Lung (tissue), 12 donors: Measurements from ENCODE around the gene RNF8. TPM values are rescaled to one million over a fixed set of nuclear protein-coding genes. Genes with fewer than 3 reads are reported as not detected.

Experiments
- ATAC-seq: fragments of 200-7000 bp; cut with Tn5 transposase; one replicate; pipeline ENCODE4 v1.9.1; 2020; ENCODE audit warnings: moderate number of reproducible peaks; ENCODE audit not compliant: insufficient read depth, low FRiP score
- DNase-seq, 3 donors: peaks; one replicate each; pipeline ENCODE4 v3.0.0-alpha.2; 2013 to 2017
- H3K27ac ChIP-seq, 2 donors: one replicate each; pipeline ENCODE4 v1.5.1; 2013; ENCODE audit warnings: mild to moderate bottlenecking in 2 of 2, moderate library complexity in 2 of 2, control low read depth in 1 of 2, inconsistent platforms in 1 of 2, low read depth in 1 of 2, low read length in 1 of 2
- H3K27me3 ChIP-seq, 3 donors: one replicate each; pipeline ENCODE4 v1.5.1; 2013; ENCODE audit warnings: low read length in 2 of 3; ENCODE audit not compliant: control insufficient read depth in 3 of 3, insufficient read depth in 3 of 3
- H3K36me3 ChIP-seq, 4 donors: one replicate each; pipeline ENCODE4 v1.5.1; 2013; ENCODE audit warnings: low read length in 4 of 4, mild to moderate bottlenecking in 1 of 4, moderate library complexity in 1 of 4; ENCODE audit not compliant: control insufficient read depth in 4 of 4, insufficient read depth in 4 of 4
- H3K4me1 ChIP-seq, 5 donors: one replicate each; pipeline ENCODE4 v1.5.1; 2013; ENCODE audit warnings: low read length in 5 of 5, mild to moderate bottlenecking in 2 of 5, moderate library complexity in 1 of 5; ENCODE audit not compliant: control insufficient read depth in 5 of 5, insufficient read depth in 5 of 5
- H3K4me3 ChIP-seq: one replicate; pipeline ENCODE4 v1.5.1; 2013; ENCODE audit warnings: mild to moderate bottlenecking, control low read depth, moderate library complexity
- H3K9ac ChIP-seq, 2 donors: one replicate each; pipeline ENCODE4 v1.5.1; 2013; ENCODE audit warnings: low read length in 2 of 2, control low read depth in 1 of 2; ENCODE audit not compliant: insufficient read depth in 1 of 2
- H3K9me3 ChIP-seq, 4 donors: one replicate each; pipeline ENCODE4 v1.5.1; 2013; ENCODE audit warnings: low read length in 3 of 4, mild to moderate bottlenecking in 1 of 4, moderate library complexity in 1 of 4; ENCODE audit not compliant: control insufficient read depth in 4 of 4, insufficient read depth in 3 of 4
- CTCF ChIP-seq: IDR thresholded peaks from 2 replicates; pipeline ENCODE4 v1.5.1; 2012; ENCODE audit warnings: mild to moderate bottlenecking; ENCODE audit errors: control extremely low read depth, extremely low read depth
- WGBS, 2 donors: extraction: QIAGEN DNeasy Blood & Tissue Kit; methylation state at CpG; one replicate each; pipeline ENCODE4 v1.1.7; 2013; 5-methylcytosine and 5-hydroxymethylcytosine counted together
- polyA plus RNA-seq, 2 donors: library from polyadenylated mRNA; stranded (reverse); fragments of 200-250 nt; gene quantifications; one replicate each; pipeline ENCODE4 v1.2.1, GENCODE V29; 2013
- total RNA-seq, 2 donors: library from RNA; depleted of rRNA in 1 of 2; stranded (reverse); fragments of >200 nt in 1 of 2; gene quantifications; one replicate each; pipeline ENCODE4 v1.2.1, GENCODE V29; 2014 to 2021
- donor health status: control.
- donor health status: control.
- donor health status: Bipolar disorder and iron deficiency.
- donor health status: healthy.
- donor health status: DM: yes; HTN: yes; CAD: no.

Gene RNF8
- total and polyA plus RNA-seq, 4 donors = 10.5 to 28.1 (median 12.7) TPM

GRCh38 chr6:37313723-37314486, 39.9 kb upstream of the RNF8 start:
- DNase-seq = no peak

GRCh38 chr6:37314487-37315156, 39.2 kb upstream of the RNF8 start:
- DNase-seq = peak; percentile 46 to 61 (median 47)
- H3K9ac ChIP-seq = no peak overlapping the region
- H3K27me3 ChIP-seq = no peaks in the 10 kb centered on the region
- H3K4me1 ChIP-seq = peaks cover 0 to 13% (median 2%) of the 10 kb centered on the region in 5 donors
- H3K27ac ChIP-seq = no peak overlapping the region
- no peaks in the 10 kb centered on the region for H3K9me3 ChIP-seq
- 32 to 48% methylated on average over 6 of the region's 6 CpGs for WGBS, 2 donors
- peaks cover 28 to 40% (median 32%) of the 10 kb centered on the region in 4 donors for H3K36me3 ChIP-seq
- no peak overlapping the region for H3K4me3 ChIP-seq
- TF ChIP-seq CTCF = no peak
- ATAC-seq = no peak

More at GRCh38 chr6:37313723-37314486, 39.9 kb upstream of the RNF8 start:
- no peak for ATAC-seq
- WGBS, 2 donors = 68 to 85% methylated on average over 11 to 13 of the region's 13 CpGs
- Histone ChIP-seq H3K9me3 (no peaks in the 10 kb centered on the region), H3K4me3 (no peak overlapping the region), H3K27me3 (no peaks in the 10 kb centered on the region), H3K36me3 (peaks cover 28 to 38% (median 30%) of the 10 kb centered on the region in 4 donors), H3K4me1 (peaks cover 0 to 17% (median 3%) of the 10 kb centered on the region in 5 donors), H3K27ac (no peak overlapping the region), H3K9ac (no peak overlapping the region)
- TF ChIP-seq CTCF = no peak

GRCh38 chr6:37315157-37315515, 38.6 kb upstream of the RNF8 start:
- TF ChIP-seq CTCF = no peak
- no peak overlapping the region for H3K9ac ChIP-seq
- H3K9me3 ChIP-seq = no peaks in the 10 kb centered on the region
- H3K4me3 ChIP-seq = no peak overlapping the region
- peaks cover 28 to 40% (median 32%) of the 10 kb centered on the region in 4 donors for H3K36me3 ChIP-seq
- 71 to 86% methylated on average over 7 of the region's 7 CpGs for WGBS, 2 donors
- no peak for DNase-seq
- H3K27me3 ChIP-seq = no peaks in the 10 kb centered on the region
- no peak overlapping the region for H3K27ac ChIP-seq
- no peak for ATAC-seq
- peaks cover 0 to 13% (median 2%) of the 10 kb centered on the region in 5 donors for H3K4me1 ChIP-seq
